Measurements from ENCODE around the gene TRIP13.

Gene TRIP13

GRCh38 chr5:966345-966710 lies 73.6 kb downstream of the TRIP13 start:
- Histone ChIP-seq H3K9me3 (no peaks in the 10 kb centered on the region), H3K27ac (no peak overlapping the region), H3K27me3 (peaks cover 0 to 45% of the 10 kb centered on the region in 2 donors), H3K4me3 (no peak overlapping the region), H3K36me3 (no peaks in the 10 kb centered on the region), H3K4me1 (no peaks in the 10 kb centered on the region)
- intact Hi-C loops (cut with DNase I; ENCODE audit: low total_unique reads) = no loop called here
- no peak for TF ChIP-seq CTCF (IDR thresholded peaks at IDR 0.05)
- peak in 1 of 2 donors; percentile 42 for DNase-seq

GRCh38 chr5:966941-967340 lies 74.3 kb downstream of the TRIP13 start:
- H3K27ac ChIP-seq = no peak overlapping the region
- H3K27me3 ChIP-seq = peaks cover 0 to 39% of the 10 kb centered on the region in 2 donors
- TF ChIP-seq CTCF (IDR thresholded peaks at IDR 0.05) = no peak
- DNase-seq = peak in 1 of 2 donors; percentile 3
- no peaks in the 10 kb centered on the region for H3K9me3 ChIP-seq
- H3K4me3 ChIP-seq = no peak overlapping the region
- no peaks in the 10 kb centered on the region for H3K4me1 ChIP-seq
- intact Hi-C loops (cut with DNase I; ENCODE audit: low total_unique reads) = no loop called here
- H3K36me3 ChIP-seq = no peaks in the 10 kb centered on the region

All from tibial artery (tissue), 4 donors.